DMS153 (cell line): ENCODE results near the gene LSM10.
A peak's percentile ranks its signal among the peaks of the same experiment; 100 is the strongest.

Experiments
- DNase-seq: peaks from one replicate; lab custom pipeline; 2025; lab: John Stamatoyannopoulos, UW

Gene LSM10

DNA sequence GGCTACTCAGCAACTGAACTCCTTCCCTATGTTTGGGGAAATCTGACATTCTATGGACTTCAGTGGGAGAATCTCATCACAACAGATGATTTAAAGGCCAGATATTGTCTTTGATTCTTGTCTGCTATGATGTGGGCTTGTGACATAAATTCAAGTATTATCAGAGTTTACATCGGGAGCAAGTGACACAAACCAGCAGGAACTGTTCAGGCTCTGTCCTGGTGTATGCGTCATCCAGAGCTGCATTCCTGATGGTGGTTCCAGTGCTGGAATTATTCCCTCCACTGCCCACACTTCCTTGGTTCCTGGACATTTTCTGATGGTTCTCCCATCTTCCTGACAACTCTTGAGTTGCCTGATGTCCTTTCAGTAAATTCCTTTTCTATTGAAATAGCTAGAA, 10.8 kb upstream of the LSM10 start:
- no peak for DNase-seq

DNA sequence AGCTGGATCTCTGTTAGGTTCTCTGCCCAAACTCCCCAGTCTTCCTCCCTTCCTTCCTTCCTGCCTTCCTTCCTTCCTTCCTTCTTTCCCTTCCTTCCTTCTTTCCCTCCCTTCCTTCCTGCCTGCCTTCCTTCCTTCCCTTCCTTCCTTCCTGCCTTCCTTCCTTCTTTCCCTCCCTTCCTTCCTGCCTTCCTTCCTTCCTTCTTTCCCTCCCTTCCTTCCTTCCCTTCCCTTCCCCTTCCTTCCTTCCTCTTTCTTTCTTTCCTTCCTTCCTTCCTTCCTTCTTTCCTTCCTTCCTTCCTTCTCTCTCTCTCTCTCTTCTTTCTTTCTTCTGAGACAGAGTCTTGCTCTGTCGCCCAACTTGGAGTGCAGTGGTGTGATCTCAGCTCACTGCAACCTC, 8.7 kb upstream of the LSM10 start:
- DNase-seq, result no peak

DNA sequence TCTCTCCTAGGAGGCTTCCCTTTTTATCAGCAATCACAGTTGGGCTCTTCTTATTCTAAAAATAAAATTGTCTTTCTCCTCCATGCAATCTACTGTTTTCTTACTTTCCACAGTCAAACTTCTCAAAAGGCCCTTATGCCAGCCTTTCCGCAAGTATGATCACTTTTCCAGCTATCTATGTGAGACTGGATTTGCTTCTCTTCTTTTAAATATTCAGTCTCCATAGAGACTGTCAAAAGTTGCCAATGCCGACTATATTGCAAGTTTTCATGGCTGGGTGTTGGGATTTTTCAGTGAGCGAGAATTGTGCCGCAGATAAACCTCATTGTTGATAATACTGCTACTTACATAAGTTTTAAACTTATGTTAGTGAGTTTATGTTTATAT, 4.8 kb upstream of the LSM10 start:
- DNase-seq, result no peak

DNA sequence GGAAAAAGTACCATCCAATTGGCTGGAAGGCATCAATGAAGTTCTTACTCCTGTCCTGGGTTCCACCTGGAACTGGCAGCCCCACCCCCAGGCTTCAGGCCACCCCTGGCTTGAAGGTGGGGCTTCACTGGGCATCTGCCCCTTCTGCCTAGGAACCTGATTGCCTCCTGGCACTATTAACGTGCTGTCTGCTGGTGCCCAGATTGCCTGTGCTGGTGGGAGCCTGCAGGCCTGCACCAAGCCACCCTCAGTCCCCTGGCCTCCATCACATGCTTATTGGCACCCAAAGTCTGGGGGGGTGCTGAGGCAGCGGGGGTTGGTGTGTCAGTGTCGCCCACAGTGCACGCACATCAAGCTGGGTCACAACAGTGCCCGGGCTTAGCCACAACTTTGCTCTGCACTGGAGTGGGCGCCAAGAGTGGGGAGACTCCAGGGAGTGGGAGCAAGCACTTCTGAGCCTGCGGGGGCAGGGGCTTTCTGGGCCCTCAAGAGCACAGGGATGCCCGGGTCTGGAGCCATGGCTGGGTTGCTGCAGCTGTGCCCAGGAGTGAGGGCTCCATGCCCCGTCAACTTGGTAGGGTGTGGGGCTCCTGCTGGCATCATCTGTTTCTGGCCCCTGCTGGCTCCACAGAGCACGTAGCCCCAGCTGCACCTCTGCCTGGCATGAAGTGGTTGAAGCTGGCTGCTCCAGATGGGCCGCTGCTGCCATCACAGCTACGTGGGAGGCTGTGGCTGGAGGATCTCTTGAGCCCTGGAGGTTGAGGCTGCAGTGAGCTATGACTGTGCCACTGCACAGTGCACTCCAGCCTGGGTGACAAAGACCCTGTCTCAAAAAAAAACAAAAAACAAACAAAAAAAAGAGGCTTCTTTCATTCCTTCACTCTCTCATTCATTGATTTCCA, 4.1 kb upstream of the LSM10 start:
- DNase-seq, result no peak

DNA sequence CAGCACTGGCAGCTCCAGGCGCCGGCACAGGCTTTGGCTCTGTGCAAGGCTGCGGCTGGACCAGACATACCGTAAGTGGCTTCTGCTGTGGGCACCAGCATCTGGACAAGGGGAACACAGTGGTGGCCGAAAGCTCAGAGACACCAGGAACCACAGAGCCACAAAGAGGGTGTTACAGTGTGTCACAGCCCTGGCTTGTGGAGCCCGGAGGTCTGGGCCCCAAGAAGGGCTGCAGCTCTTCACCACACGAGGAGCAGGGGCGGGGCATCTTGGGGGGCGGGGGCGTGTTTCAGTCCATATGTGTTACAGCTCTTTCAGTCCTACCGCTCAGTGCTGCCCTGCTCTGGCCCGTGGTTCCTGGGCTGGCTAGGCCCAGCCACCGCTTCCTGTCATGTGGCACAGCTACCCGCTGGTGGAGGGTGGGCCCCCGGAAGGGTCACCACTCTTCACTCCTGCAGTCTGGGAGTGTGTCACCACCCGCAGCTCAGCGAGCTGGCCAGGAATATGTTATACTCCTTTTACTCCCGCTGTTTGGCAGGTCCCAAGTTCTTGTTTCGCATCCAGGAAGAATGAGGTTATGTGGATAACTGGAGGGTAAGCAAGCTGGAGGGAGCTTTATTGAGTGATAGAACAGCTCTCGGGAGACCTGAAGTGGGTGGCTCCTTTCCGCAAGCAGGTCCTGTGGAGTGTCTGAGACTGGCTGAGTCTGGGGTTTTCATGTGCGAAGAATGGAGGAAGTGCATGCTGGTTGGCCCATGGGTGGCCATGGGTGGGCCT, 3.3 kb upstream of the LSM10 start:
- no peak for DNase-seq

DNA sequence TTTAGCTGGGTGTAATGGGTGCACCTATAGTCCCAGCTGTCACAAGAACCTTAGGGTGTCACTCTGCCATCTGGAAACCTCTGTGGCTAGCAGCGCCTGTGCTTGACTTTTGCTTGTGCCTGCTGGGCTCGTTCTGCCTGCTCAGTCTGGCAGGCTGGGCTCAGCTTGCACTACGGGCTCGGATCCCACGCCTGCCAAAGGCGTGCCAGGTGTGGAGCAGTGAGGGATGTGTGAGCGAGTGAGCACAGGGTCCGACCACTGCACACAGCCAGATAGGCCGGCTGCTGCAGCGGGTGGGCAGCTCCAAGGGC, 2.8 kb upstream of the LSM10 start:
- no peak for DNase-seq

DNA sequence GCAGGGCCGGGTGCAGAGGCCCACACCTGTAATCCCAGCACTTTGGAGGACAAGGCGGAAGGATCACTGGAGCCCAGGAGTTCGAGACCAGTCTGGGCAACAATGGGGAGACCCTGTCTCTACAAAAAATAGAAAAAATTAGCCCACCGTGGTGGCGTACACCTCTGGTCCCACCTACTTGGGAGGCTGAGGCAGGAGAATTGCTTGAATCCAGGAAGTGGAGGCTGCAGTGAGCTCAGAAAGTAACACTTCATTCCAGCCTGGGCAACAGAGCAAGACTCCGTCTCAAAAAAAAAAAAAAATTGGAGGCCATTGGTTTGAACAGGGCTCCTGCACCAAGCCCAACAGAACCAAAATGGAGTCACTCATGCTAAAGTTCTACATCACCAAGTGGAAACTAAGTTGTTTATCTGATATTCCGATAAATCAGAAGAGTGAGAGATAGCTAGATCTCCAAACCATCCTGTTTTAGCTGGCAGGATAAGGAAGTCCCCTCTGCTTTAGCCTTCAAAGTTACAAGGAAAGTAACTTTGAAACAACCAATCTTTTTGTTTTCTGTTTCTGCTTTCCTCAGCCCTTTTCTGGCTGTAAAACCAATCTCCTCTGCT, 766 bp upstream of the LSM10 start:
- no peak for DNase-seq

DNA sequence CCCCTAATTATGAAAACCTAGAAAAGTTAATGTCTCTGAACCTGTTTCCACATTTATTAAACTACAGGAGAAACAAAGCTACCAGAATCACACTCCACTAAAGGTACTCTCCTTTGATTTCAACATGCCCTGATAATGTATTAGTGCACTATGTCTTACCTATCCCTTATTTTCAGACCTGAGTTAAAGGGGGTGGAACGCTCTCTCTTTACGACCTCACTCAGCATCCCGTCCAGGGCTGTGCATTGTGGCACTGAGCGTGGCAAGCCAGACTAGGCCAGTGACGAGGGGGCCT, 678 bp downstream of the LSM10 start:
- no peak for DNase-seq

DNA sequence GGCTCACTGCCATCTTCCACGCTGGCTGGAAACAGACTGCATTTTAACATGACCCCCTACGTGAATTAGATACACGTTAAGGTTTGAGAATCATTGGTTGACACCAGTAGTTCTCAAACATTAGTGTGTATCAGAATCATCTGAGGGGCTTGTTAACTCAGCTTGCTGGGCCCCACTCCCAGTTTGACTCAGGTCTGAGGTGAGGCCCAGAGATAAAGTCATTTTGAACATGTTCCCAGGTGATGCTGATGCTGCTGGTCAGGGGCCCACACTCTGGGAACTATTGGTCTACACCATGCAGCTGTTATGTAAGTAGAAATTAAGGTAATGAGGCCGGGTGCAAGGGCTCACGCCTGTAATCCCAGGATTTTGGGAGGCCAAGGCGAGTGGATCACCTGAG, 1.3 kb downstream of the LSM10 start:
- DNase-seq, result no peak

DNA sequence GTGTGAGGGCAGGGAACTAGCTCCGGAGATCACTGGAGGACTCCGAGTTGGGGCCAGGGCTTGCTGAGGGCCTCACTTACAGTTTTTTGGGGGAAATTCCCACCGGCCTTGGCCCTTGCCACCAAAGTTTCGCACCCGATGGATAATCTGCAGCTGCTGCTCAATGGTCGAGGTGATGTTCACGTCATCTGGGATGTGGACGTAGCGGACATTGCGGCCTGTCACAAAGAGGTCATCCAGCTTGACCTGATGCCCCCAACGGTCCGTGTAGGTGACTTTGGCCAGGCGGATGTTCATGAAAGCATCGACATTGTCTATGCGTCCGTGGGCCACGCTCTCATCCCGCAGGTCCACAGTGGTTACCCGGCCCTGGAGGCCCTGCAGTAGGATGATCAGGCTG, 4.0 kb downstream of the LSM10 start:
- no peak for DNase-seq

DNA sequence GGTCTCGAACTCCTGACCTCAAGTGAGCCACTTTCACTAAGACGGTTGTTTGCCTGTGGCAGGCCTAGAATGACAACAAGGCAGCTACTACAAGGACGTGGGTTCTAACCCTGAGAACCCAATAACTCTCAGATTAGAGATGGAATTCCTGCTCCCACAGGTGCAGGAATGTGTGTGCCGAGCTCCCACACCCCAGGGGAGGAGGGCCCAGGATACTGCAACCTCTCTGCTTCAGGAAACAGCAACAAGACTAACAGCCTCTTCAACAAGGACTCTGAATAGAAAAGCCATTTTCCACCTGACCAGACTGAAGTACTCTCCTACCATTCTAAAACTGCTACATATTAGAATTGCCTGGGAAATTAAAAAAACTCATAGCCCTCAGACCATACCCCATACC, 4.9 kb downstream of the LSM10 start:
- DNase-seq, result no peak

DNA sequence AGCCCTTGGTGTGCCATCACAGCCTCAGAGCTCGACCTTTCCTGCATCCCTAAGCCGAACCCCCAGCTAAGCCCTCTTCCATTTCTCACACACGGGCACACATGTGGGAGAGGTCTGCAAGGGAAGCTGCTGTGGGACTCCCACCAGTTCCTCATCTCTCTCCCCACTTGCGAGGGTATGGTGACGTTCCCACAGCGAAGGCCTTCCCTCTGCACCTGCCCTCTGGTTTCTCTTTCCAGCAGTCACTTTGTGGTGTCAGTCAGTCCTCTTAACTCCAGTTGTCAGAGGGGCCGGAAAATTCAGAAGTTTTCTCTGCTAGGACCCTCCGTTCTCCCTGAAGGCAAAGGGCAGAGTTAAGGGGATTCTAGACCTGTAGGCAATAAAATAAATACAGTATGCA, 6.4 kb downstream of the LSM10 start:
- no peak for DNase-seq

DNA sequence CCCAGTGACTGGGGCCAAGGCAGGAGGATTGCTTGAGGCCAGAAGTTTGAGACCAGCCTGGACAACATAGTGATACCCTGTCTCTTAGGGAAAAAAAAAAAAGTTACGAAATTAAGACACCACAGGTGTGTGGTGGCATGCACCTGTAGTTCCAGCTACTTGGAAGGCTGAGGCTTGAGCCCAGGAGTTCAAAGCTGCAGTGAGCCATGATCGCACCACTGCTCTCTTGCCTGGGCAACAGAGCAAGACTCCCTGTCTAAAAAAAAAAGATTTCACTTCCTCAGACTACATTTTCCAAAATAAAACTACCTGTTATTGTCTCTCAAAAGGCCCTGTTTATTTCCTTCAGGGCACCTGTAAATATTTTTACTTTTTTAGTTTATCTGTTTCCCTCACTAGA, 7.3 kb downstream of the LSM10 start:
- DNase-seq, result no peak

DNA sequence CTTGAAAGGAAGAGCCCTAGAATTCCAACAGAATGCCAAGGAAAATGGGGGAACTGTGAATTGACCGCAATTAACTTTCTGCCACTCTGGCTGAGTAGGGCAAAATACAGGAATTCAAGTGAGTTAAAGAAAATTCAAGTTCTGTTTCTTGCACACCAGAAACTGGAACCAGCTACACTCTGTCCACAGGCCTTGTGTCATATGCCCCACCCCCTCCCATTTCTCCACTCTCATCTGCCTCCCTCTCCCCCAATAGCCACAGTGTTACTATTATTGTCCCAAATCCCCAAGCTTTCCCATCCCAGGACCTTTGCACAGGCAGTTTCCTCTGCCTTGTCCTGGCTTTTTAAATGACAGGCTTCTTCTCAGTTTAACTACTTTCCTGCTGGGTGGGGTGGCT, 7.7 kb downstream of the LSM10 start:
- no peak for DNase-seq

DNA sequence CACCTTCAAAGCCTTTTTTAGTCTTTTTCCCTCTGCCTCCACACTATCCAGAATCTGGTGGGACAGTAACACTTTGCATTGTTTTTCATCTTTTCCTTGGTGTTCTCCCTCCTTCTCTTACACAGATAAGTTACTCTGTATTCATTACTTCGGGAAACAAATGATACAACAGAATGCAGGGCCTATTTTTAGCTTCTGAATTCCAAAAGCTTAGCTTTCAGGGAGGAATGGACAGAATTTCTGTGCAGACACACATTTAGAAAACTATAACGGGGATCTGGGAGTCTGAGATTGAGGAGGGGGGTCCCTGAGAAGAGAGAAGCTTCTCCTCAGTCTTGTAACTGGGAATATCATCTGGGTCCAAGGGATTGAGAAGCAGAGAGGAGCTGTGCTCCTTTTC, 8.4 kb downstream of the LSM10 start:
- no peak for DNase-seq

DNA sequence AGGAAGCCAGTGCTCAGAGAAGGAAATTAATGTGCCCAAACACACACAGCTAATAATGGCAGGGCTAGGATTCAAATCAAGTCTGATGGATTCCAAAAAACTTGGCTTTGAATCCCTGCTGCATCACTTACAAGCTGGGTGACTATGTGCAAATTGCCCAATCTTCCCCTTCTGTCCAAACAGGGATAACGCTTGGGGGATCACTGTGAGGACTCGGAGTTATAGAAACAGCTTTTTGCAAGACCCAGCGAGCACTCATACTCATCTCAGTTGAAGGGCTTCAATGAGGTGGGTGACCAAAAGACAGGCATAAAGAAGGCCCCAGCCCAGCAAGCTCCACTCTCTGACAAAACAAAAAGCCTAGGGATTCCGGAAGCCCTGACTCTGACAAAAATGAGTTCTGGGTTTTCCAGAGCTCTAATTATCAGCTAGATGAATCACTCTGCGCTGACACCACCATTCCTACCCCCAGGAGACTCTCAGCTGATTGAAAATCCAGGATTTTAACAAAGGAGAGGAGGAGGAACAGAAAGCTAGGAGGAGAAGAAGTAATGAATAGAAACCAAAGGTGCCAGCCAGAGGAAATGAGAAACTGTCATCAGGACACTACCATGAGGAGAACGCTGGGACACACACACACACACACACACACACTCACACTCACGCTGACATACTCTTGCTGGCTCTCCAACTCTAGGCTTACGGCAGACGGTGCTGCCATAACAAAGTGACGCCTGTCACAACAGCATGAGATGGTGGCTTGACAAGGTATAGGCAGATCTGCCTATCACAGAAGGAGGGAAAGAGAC, 10.4 kb downstream of the LSM10 start:
- no peak for DNase-seq

DNA sequence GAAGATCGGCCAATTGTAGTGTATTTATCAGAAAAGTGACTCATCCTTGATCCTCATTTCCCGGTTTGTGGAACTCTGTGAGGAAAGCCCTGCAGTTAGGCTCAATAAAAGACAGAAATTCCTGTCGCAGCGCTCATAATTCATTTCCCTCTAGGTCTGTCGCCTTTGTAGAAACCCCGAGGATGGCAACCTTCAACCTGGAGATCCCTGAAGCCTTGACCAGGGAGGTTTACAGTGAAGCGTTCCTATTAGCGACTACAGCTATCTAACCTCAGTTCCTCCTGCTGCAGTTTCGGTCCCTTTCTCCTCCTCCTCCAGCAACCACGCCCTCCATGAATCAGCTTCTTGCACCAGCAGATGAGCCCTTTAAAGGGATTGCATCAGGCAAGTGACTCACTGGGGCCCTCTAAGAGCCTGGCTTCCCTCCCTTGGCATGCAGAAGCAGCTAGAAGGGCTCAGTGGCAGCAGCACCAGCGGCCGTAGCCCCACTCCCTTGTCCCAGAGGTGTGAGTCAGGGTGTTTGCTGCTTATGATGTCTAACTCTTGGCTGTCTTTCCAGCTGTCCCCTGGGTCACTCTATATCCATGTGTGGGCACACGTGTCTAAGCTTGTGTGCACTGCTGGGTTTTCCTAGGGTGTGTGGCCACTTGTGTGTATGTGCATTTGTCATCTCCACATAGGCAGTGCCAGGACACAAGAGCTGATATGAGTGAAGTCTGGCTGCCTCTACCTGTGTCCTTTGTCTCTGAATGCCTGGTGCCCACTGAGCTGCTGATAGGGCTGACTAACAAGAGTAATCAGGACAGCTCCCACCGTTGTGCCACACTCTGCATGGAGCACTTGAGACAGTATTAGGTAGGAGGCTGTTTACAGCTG, 11.2 kb downstream of the LSM10 start:
- DNase-seq, result peak; percentile 95

DNA sequence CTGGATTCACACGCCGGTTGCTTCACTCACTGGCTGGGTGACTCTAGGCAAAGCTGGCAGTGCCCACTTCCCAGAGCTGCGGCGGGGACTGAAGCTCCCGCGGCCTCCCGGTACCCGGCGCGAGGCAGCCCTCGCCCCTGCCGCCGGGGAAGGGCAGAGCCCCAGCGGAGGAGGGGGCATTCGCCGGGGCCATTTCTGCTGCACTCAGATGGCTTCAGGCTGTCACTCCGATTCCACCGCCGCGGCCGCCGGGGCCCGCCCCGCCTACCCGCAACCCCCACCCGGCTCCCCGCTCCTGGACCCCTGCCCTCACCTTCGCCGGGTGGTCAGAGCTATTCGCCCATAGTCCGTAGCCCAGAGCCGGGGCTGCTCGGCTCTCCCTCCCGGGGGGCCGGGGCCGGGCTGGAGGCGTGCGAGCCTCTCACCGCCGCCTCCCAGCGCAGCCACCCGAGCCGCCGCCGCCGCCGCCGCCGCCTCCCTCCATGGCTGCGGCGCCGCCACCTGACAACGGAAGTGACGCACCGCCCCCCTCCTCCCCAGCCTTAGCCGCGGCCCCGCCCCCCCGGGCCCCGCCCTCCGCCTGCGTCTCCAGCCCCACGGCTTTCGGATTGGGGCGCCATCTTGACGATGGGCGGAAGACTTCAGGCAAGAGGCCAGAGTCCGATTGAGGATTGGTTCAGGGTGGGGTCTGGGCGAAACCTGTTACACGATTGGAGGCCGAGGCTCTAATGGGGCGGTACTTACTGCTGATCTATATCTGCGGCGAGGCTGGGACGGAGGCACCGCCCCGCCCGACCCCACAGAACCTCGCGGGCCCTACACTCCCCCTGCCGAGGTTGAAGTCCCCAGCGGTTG, 12.1 kb downstream of the LSM10 start, which contains the start of gene STK40:
Gene STK40 (minus strand): TSS at position 515 of the 855 bp plus-strand sequence. CDS start 24,592 bp downstream, outside the sequence.
- peak; percentile 100 for DNase-seq

DNA sequence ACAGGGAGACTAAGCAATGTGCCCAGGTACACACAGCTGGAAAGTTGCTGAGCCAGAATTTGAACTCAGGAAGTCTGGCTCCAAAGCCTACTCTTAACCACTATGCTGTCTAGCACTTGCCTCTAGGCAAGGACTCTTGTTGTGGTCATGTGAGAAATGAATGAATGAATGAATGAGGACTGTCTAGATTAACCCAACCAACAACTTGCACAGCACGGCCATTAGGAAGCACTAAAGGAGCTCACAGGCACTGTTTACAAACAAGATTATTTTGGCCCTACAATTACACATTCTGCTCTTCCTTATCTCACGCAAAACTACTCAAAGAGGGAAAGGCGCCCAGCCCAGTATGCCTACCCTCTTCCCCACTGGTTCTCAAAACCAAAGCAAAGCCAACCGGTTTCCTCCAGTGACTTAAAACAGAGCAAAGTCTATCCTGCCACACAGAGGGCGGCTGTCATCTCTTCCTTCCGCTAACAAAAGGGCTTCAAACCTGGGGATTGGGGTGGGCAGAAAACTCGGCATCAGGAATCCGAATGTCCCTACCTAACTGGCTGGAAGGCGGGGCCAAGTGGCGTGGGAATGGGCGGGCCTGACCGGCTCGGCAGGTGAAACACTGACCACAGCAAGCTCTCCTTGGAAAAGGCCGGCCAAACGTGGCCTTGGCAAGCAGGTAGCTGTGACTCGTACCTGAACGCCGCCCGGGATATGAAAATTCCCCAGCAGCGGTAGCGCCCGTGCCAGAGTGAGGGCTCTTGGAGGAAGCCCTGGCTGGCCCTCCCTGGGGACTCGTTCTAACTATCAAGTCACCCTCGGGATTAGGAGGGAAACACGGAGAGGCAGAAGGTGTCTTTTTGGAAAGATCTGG, 12.9 kb downstream of the LSM10 start:
- peak; percentile 82 for DNase-seq
